GM18508 (cell line): Measurements from ENCODE around the gene ZKSCAN2.

Experiments used
- ATAC-seq: cut with Tn5 transposase; IDR thresholded peaks from one replicate; pipeline ENCODE4 v1.9.1; 2021; ENCODE audit warnings: moderate number of reproducible peaks; ENCODE audit not compliant: insufficient read depth, unreplicated experiment

The ZKSCAN2 gene

GRCh38 chr16:25224731-25225319, 32.8 kb downstream of the ZKSCAN2 start:
- ATAC-seq = no peak

GRCh38 chr16:25223964-25224363, 33.7 kb downstream of the ZKSCAN2 start:
- no peak for ATAC-seq

GRCh38 chr16:25222959-25223358, 34.7 kb downstream of the ZKSCAN2 start:
- no peak for ATAC-seq

DNA sequence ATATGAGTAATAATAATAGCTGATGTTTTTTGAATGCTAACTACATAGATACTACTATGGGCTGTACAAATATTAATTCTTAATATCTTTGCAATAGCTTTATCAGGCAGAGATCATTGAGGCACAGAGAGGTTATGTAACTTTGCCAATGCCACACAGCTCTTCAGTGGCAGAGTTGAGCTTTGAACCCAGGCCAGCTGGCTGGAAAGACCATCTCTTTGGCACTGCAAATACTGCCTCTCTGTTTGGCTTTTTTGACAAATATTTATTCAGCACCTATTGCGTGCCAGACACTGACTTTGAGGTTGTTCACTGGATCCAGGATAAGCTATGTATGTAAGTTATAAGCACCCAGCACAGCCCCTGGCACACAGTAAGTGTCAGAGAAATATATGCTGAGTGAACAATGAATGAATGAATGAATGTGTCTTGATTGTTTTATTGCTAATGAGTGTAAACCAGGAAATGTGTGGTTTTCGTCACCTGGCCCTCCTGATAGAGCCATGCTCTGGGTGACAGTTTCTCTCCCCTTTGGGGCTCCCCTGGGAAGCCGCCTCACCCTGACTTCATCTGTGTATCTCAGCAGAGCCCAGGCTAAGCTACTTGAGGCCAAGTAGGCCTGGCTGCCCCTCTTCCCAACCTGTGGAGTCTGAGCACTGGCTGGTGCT, 38.4 kb downstream of the ZKSCAN2 start:
- no peak for ATAC-seq

- ATAC-seq = no peak
Measured at GRCh38 chr16:25217921-25218320, 39.7 kb downstream of the ZKSCAN2 start.

GRCh38 chr16:25217112-25217511, 40.5 kb downstream of the ZKSCAN2 start:
- no peak for ATAC-seq

DNA sequence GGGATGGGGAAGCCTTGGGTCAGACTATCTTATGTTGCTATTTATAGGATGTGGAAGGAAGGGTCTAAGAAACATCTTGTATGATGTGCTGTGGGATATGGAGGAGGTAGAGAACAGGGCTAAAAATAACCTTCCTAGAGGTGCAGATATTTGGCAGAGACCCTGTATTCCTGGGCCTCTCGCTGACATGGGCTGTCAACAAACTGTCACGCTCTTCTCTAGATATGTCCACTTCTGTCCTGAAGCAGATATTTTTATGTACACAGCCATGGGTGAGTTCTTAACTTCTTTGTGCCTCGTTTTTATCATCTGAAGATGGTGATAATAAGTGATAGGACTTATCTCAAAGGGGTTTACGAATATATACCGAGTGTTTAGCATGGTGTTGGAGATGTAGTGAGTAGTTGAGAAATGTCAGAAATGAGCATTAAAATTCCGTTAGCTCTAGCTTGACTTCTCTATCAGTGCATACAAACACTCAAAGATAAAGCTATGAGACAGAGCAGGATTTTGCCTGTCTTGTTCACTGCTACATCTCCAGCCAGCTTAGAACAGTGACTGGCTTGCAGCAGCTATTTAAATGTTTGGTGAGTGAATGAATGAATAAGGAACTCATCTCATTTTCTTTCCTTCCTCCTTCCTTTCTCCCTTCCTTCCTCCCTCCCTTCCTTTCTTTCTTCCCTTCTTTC, 43.8 kb downstream of the ZKSCAN2 start:
- ATAC-seq = no peak

GRCh38 chr16:25212636-25213035, 45.0 kb downstream of the ZKSCAN2 start:
- no peak for ATAC-seq

DNA sequence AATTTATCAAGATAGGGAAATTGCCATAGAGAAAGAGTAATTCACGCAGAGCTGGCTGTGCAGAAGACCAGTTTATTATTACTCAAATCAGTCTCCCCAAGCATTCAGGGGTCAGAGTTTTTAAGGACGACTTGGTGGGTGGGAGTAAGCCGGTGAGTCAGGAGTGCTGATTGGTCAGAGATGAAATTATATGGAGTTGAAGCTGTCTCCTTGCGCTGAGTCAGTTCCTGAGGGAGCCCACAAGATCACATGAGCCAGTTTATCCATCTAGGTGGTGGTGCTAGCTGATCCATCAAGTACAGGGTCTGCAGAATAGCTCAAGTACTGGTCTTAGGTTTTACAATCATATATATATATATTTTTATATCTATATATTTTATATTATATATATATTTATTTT, 46.9 kb downstream of the ZKSCAN2 start:
- ATAC-seq = no peak

- no peak for ATAC-seq
Measured at GRCh38 chr16:25199457-25199856, 58.2 kb downstream of the ZKSCAN2 start.

DNA sequence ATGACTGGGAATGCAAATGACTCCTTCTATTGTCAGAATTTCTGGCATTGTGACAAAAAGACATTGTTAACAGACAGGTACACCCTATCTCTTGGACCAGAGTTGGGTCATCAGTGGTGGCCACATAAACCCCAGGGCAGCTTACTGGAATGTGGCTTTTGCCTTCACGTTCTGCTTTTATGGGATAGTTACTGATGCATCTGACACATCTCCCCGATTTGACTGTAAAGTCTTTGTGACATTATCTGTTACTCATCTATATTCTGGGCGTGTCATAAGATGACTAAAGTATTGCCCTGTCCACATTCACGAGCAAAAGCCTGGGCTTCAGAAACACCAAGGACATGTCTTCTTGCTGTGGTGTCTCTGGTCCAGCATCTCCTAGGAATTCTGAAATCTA, 59.6 kb downstream of the ZKSCAN2 start:
- ATAC-seq = no peak

DNA sequence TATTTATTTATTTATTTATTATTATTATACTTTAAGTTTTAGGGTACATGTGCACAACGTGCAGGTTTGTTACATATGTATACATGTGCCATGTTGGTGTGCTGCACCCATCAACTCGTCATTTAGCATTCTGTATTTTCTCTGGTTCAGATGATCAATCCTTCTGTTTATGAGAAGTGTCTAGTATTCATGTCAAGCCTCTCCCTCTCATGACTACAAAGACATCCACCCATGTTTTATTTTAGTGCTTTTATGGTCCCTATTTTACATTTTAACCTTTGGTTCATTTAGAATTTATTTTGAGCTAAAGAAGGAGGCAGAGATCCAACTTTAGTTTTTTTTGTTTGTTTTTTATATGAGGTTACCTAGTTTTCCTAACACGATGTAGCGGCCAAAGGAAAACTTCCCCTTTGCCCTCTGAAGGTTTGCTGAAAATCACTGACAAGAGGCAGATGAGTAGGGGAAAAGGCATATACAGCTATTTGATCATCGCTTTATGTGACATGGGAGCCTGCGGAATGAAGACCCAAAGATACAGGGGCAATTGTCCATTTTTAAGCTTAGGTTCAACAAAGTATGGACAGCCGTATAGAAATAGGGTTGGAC, 63.3 kb downstream of the ZKSCAN2 start:
- ATAC-seq = no peak

DNA sequence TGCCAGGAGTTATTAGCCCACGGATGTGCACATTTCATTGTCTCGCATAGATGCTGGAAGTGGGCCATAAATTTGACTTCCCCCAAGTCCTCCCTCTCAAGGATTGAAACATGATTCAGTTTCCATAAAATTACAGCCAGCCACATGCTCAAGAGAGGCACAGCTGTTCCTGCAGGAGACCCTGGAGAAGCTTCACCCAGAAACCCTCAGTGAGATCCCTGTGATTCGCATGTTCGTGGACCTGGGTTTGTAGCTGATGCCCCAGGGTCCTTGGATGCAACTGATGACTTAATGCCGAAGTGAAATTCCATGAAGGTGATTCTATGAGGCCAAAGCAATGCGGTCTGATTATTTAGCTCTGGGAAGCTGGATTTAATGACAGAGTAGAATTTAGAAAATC, 65.5 kb downstream of the ZKSCAN2 start:
- ATAC-seq = no peak

GRCh38 chr16:25189305-25189704, 68.3 kb downstream of the ZKSCAN2 start:
- ATAC-seq = no peak

- no peak for ATAC-seq
Measured at GRCh38 chr16:25187491-25187795, 70.2 kb downstream of the ZKSCAN2 start.
